ENCODE measurements around the gene GDAP1L1.

DNA sequence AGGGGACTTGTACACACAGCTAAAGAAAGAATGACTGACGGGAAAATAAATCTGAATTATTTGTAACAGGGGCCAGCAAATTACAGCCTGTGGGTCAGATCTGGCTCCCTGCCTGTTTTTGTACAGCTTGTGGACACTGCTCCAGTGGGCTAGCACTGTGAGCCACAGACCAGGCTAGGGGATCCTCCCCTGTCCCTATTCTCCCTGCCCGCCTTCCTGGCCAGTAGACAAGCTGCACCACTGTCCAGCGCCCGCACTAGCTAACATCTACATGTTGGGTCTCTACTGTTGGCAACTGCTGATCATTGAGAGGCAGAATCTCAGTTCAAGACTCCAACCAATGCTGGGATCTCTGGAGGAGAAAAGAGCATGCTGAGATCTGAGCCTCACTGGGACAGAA lies 47.2 kb upstream of the GDAP1L1 start:
- TF ChIP-seq, protein P1, sequence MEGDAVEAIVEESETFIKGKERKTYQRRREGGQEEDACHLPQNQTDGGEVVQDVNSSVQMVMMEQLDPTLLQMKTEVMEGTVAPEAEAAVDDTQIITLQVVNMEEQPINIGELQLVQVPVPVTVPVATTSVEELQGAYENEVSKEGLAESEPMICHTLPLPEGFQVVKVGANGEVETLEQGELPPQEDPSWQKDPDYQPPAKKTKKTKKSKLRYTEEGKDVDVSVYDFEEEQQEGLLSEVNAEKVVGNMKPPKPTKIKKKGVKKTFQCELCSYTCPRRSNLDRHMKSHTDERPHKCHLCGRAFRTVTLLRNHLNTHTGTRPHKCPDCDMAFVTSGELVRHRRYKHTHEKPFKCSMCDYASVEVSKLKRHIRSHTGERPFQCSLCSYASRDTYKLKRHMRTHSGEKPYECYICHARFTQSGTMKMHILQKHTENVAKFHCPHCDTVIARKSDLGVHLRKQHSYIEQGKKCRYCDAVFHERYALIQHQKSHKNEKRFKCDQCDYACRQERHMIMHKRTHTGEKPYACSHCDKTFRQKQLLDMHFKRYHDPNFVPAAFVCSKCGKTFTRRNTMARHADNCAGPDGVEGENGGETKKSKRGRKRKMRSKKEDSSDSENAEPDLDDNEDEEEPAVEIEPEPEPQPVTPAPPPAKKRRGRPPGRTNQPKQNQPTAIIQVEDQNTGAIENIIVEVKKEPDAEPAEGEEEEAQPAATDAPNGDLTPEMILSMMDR (conservative IDR thresholded peaks at IDR 0.05; ENCODE audit: low read length): no peak
- TF ChIP-seq EZH2phosphoT487 (IDR thresholded peaks at IDR 0.05; ENCODE audit: borderline replicate concordance, low read depth, low read length): no peak
